ENCODE measurements around the gene ATIC.

Gene ATIC

DNA sequence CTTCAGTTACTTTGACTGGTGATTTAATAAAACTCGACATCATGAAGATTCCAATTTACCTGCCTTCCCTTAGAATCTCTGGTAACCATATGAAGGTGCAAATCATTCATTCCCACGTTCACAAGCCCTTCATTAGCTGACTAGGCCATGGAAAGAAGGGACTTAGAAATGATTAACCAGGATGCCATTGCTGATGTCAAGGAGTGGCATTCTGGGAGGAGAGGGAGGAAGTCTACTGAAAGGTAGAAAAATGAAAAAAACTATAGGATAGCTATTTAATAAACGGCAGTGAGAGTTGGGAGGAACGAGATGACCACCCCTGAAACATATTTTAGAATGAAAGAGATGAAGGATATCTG, 1.4 kb downstream of the ATIC start:
- TF ChIP-seq, protein P1, sequence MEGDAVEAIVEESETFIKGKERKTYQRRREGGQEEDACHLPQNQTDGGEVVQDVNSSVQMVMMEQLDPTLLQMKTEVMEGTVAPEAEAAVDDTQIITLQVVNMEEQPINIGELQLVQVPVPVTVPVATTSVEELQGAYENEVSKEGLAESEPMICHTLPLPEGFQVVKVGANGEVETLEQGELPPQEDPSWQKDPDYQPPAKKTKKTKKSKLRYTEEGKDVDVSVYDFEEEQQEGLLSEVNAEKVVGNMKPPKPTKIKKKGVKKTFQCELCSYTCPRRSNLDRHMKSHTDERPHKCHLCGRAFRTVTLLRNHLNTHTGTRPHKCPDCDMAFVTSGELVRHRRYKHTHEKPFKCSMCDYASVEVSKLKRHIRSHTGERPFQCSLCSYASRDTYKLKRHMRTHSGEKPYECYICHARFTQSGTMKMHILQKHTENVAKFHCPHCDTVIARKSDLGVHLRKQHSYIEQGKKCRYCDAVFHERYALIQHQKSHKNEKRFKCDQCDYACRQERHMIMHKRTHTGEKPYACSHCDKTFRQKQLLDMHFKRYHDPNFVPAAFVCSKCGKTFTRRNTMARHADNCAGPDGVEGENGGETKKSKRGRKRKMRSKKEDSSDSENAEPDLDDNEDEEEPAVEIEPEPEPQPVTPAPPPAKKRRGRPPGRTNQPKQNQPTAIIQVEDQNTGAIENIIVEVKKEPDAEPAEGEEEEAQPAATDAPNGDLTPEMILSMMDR (IDR thresholded peaks at IDR 0.05; ENCODE audit: low read length, missing control alignments), result no peak
- no peak overlapping the region for H3K4me3 ChIP-seq (replicated peaks; ENCODE audit: low read depth, low read length)
- no peak for DNase-seq (ENCODE audit: low read depth)

DNA sequence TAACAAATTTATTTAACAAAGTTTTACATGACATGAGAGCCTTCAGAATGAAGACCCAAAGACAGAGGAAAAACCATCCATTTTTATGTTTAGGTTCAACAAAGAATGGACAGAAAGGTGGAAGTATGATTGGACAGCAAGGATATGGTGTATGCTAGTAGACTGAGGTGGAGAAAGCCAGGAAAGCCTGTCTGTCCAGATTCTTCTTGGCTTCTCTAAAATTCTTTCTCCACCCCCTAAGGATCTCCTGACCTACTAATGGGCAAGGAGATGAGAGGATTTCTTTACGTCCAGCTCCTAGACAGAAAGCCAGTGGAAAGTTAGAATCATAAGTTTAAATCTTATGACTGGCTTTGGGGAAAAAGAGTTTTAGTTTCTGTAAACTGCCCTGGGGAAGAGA, 3.0 kb downstream of the ATIC start:
- H3K4me3 ChIP-seq (replicated peaks; ENCODE audit: low read depth, low read length), result no peak overlapping the region
- TF ChIP-seq, protein P1 (IDR thresholded peaks at IDR 0.05; ENCODE audit: low read length, missing control alignments), result no peak

DNA sequence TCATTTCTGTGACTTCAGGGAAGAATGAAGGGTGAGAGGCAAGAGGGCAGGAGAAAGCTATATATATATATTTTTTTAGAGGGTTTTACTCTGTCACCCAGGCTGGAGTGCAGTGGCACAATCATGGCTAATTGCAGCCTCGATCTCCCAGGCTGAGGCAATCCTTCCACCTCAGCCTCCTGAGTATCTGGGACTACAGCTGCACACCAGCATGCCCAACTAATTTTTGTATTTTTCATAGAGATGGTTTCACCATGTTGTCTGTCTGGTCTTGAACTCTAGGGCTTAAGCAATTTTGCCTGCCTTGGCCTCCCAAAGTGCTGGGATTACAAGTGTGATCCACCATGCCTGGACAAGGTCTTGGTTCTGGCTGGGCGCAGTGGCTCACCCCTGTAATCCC, 3.4 kb downstream of the ATIC start:
- DNase-seq (ENCODE audit: low read depth), result no peak
- TF ChIP-seq, protein P1 (IDR thresholded peaks at IDR 0.05; ENCODE audit: low read length, missing control alignments), result no peak
- no peak overlapping the region for H3K4me3 ChIP-seq (replicated peaks; ENCODE audit: low read depth, low read length)

More for the DNA sequence above, 3.0 kb downstream of the ATIC start:
- no peak for DNase-seq (ENCODE audit: low read depth)

DNA sequence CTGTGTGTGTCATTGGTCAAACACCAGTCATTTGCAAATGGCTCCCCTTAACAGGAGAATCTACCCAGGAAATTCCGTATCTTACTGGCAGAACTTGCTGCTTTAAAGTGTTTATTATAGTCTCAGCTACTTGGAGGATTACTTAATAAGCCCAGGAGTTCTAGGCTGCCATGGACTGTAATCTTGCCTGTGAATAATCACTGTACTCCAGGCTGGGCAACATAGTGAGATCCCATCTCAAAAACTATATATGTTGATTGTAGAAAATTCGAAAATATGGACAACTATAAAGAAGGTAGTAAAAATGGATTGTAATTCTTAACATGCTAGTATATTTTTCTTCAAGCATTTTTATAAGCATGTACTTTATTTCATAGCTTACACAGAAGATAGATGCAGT, 4.5 kb downstream of the ATIC start:
- no peak overlapping the region for H3K4me3 ChIP-seq (replicated peaks; ENCODE audit: low read depth, low read length)
- TF ChIP-seq, protein P1 (IDR thresholded peaks at IDR 0.05; ENCODE audit: low read length, missing control alignments), result no peak
- no peak for DNase-seq (ENCODE audit: low read depth)

DNA sequence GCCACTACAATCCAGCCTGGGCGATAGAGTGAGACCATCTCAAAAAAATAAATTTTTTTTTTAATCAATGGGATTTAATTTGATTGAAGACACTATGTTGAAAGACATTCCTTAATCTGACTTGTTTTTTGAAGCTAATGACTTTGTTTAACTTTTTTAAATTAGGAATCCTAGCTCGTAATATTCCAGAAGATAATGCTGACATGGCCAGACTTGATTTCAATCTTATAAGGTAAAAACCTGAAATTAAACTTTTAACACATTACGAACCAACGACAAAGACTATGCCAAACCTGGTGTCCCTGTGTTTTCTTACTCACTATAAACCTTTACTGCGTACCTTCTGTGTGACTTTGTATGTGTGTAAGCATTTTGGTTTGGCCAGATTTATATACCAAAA, 7.6 kb downstream of the ATIC start:
- TF ChIP-seq, protein P1 (IDR thresholded peaks at IDR 0.05; ENCODE audit: low read length, missing control alignments), result no peak
- no peak overlapping the region for H3K4me3 ChIP-seq (replicated peaks; ENCODE audit: low read depth, low read length)
- DNase-seq (ENCODE audit: low read depth), result no peak

DNA sequence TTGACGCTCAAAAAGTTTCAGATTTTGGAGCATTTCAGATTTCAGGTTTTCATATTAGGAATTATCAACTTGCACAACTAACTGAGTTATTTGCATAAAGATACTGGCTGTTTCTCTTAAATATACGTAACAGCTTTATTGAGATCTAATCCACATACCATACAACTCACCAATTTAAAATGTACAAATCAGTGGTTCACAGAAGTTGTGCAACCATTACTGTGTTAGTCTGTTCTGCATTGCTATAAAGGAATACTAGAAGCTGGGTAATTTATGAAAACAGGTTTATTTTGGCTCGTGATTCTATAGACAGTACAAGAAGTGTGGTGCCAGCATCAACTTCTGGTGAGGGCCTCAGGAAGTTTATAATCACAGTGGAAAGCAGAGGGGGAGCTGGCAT, 8.2 kb downstream of the ATIC start:
- H3K4me3 ChIP-seq (replicated peaks; ENCODE audit: low read depth, low read length), result no peak overlapping the region
- DNase-seq (ENCODE audit: low read depth), result no peak
- TF ChIP-seq, protein P1 (IDR thresholded peaks at IDR 0.05; ENCODE audit: low read length, missing control alignments), result no peak

DNA sequence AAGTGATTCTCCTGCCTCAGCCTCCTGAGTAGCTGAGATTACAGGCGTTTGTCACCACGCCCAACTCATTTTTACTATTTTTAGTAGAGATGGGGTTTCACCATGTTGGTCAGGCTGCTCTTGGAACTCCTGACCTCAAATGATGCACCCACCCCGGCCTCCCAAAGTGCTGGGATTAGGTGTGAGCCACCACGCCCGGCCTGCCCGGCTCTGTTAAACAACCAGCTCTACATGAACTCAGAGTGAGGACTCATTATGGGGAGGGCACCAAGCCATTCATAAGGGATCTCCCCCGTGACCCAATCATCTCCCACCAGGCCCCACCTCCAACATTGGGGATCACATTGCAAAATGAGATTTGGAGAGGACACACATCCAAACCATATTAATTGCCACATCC, 8.8 kb downstream of the ATIC start:
- TF ChIP-seq, protein P1 (IDR thresholded peaks at IDR 0.05; ENCODE audit: low read length, missing control alignments), result no peak
- H3K4me3 ChIP-seq (replicated peaks; ENCODE audit: low read depth, low read length), result no peak overlapping the region
- no peak for DNase-seq (ENCODE audit: low read depth)
